RWPE1 (cell line): Measurements from ENCODE around the gene PSMA3.
"Not testable (repeated sequence)": the region's sequence is repeated elsewhere in the genome, so short reads cannot be mapped to it uniquely, and the experiment has no call there.

Source experiments
- CTCF ChIA-PET: fragments of 350-600 bp; sonication (Branson Sonifier 250); formaldehyde crosslinking; extraction: SDS; loops from one replicate; lab custom pipeline; 2021; lab: Yijun Ruan, JAX
- POLR2A ChIA-PET: fragments of 400-600 bp; formaldehyde crosslinking; extraction: SDS; loops from one replicate; lab custom pipeline; 2020; ENCODE audit warnings: antibody characterized with exemption; ENCODE audit not compliant: low non-redundant PET; lab: Yijun Ruan, JAX
- DNase-seq: peaks from one replicate; pipeline ENCODE4 v3.0.0; 2012; ENCODE audit warnings: low spot score
- H3K27ac ChIP-seq: fragments of 450-650 bp; 2 replicates; pipeline ENCODE4 v1.5.1; 2017
- CTCF ChIP-seq: fragments of 450-650 bp; conservative IDR thresholded peaks from 2 replicates; pipeline ENCODE4 v1.5.1; 2017; ENCODE audit warnings: low read depth, mild to moderate bottlenecking

The PSMA3 gene

GRCh38 chr14:58239244-58240195, 5.1 kb upstream of the PSMA3 start:
- ChIA-PET CTCF (no interaction called here), POLR2A (no interaction called here)
- DNase-seq: no peak
- no peak overlapping the region for H3K27ac ChIP-seq
- no peak for TF ChIP-seq CTCF

GRCh38 chr14:58243790-58244555, 670 bp upstream of the PSMA3 start:
- H3K27ac ChIP-seq: peak overlapping the region; percentile 99
- CTCF ChIA-PET: no interaction called here
- POLR2A ChIA-PET: no interaction called here
- no peak for TF ChIP-seq CTCF
- peak; percentile 46 for DNase-seq

- peak overlapping the region; percentile 99 for H3K27ac ChIP-seq
- no peak for TF ChIP-seq CTCF
- POLR2A ChIA-PET: no interaction called here
- CTCF ChIA-PET: interaction anchor here (0.6 to 0.7 kb wide), 2 partner anchors 30 to 116 kb away, joined by 4 to 5 read pairs; no protein-coding TSS in a partner anchor
- no peak for DNase-seq
Measured at GRCh38 chr14:58245562-58245961, 919 bp downstream of the PSMA3 start.

- POLR2A ChIA-PET: no interaction called here
- CTCF ChIA-PET: no interaction called here
- no peak for DNase-seq
- H3K27ac ChIP-seq: peak overlapping the region; percentile 30
- no peak for TF ChIP-seq CTCF
Measured at GRCh38 chr14:58249611-58250010, 5.0 kb downstream of the PSMA3 start.

GRCh38 chr14:58258156-58258555, 13.5 kb downstream of the PSMA3 start:
- ChIA-PET POLR2A (no interaction called here), CTCF (interaction anchor here (0.6 kb wide), 1 partner anchor 48 kb away, joined by 5 read pairs; no protein-coding TSS in a partner anchor)
- no peak for TF ChIP-seq CTCF
- no peak for DNase-seq
- H3K27ac ChIP-seq: no peak overlapping the region

- CTCF ChIA-PET, DNase-seq, H3K27ac ChIP-seq, POLR2A ChIA-PET: not testable (repeated sequence)
Measured at GRCh38 chr14:58262005-58262404, 17.4 kb downstream of the PSMA3 start.
